Measurements from ENCODE around the gene GLO1.
A peak's percentile ranks its signal among the peaks of the same experiment; 100 is the strongest.

Gene GLO1

GRCh38 chr6:38673397-38674165 lies 29.4 kb downstream of the GLO1 start:
- DNase-seq, result no peak

DNA sequence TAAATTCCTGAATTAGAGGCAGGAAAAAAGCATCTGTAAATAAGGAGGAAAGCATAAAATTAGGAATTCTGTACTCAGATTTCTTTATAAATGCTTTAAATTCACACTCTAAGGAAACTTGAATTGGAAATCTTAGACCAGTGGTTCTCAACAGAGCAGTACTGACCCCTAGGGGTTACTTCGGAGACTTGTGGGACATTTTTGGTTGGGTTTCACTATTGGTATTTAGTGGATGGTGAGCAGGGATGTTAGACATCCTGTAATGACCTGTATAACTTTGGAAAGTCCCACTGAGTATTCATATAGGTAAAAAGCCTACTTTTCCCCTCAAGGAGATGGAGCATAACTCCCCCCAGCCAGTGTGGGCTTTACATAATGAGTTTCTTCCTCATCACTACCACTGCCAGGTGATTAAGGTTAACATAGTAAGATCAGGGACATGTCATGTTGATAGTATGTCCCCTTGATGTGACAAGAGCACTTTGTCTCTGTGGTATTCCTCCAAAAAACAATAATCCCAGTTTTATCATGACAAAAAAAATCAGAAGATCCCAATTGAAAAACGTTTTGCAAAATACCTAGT lies 31.0 kb downstream of the GLO1 start:
- peak in 1 of 58 donors; percentile 10 for DNase-seq

- DNase-seq, result no peak
Observed at GRCh38 chr6:38658418-38659167, 44.4 kb downstream of the GLO1 start.

DNA sequence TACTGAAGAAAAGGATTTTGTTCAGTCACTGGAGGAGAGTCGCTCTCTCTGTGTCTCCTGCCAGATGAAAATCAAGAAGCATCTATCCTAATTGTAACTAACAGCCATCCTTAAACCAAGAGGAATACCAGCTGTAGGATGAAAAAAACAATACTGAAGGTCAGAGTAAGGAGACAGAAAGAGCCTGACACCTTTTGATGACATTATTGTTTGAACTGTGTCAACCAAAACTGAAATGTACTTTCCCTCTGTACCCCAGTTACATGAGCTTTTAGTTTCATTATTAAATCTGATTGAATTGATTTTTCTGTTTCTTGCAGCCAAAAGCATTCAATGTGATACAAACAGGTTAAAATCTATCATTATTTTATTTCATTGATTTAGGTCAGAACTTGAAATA lies 46.0 kb downstream of the GLO1 start:
- DNase-seq, result no peak

DNA sequence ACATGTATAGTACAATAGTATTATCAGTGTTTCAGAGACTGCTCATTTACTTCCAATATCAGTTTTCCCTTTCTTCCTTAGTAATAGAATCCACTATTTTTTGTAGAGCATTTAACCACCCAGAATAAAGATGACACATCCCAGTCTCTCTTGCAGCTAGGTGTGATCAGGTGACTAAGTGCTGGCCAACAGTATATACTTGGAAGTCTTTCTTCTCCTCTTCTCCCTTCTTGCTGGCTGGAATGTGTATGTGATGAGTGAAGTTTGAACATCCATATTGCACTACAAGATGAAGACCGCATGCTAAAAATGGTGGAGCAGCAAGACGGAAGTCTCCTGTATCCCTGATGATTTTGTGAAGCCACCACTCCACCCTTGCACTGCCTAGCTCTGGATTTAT lies 48.7 kb downstream of the GLO1 start:
- no peak for DNase-seq

- no peak for DNase-seq
Observed at GRCh38 chr6:38651121-38651784, 51.7 kb downstream of the GLO1 start.

- DNase-seq, result no peak
Observed at GRCh38 chr6:38650207-38650752, 52.7 kb downstream of the GLO1 start.

GRCh38 chr6:38649744-38650143 lies 53.2 kb downstream of the GLO1 start:
- no peak for DNase-seq

- no peak for DNase-seq
Observed at GRCh38 chr6:38648629-38649028, 54.3 kb downstream of the GLO1 start.

GRCh38 chr6:38646166-38646878 lies 56.6 kb downstream of the GLO1 start:
- peak in 1 of 58 donors; percentile 27 for DNase-seq

DNA sequence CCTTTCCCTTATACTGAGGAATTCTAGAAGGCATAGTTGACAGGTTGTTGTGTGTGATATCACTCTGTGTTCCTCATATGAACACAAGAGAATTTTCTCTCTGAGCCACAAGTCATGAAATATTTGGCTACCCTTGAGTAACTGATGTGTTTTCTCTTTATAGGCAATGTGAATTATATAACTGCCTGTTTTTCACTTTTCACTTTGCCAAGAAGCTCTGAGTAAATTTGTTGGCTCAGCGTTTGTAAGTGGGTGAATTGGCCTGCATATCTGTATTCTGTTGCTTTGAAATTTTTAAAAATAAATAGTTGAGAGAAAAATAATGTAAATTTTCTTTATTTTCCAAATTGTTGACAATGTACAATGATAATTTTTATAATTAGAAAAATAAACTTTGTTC lies 58.0 kb downstream of the GLO1 start:
- peak in 2 of 58 donors; percentile 28 to 30 for DNase-seq

DNA sequence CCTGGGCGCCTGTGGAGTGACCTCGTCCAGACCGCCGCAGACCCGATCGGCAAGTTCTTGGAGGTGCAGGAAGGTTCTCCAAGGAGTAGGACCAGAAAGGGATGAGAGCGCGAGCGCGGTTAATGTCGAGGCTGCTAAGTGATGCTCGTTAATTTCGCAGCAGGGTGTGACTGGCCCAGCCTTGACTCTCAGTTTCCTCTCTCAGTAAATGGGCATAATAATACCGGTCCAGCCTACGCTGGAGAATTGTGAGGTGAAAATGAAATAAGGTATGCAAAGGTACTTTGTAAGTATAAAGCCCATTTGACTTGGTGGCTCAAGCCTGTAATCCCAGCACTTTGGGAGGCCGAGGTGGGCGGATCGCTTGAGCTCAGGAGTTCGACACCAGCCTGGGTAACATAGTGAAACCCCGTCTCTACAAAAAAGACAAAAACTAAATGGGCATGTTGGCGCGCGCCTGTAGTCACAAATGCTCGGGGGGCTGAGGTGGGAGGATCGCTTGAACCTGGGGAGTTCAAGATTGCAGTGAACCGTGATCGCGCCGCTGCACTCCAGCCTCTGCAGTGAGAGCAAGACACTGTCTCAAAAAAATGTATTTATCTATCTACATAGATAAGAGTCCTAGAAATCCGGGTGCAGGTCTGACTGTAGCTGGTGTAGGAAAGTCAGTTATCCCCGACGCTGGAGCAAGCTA lies 62.6 kb downstream of the GLO1 start:
- DNase-seq, result peak in 4 of 58 donors; percentile 5 to 33 (median 25)

GRCh38 chr6:38639498-38640215 lies 63.3 kb downstream of the GLO1 start, which contains the start of gene BTBD9:
TSS of gene BTBD9 (minus strand) at chr6:38639929.
- DNase-seq, result peak in 57 of 58 donors; percentile 59 to 94 (median 81)

- DNase-seq, result peak in 35 of 58 donors; percentile 18 to 81 (median 49)
Observed at GRCh38 chr6:38638941-38639497, 63.9 kb downstream of the GLO1 start.

GRCh38 chr6:38637756-38638155 lies 65.2 kb downstream of the GLO1 start:
- DNase-seq, result no peak

GRCh38 chr6:38636027-38636426 lies 66.9 kb downstream of the GLO1 start:
- DNase-seq, result no peak

GRCh38 chr6:38634518-38634917 lies 68.4 kb downstream of the GLO1 start:
- no peak for DNase-seq

- no peak for DNase-seq
Observed at GRCh38 chr6:38632490-38632889, 70.5 kb downstream of the GLO1 start.

- DNase-seq, result no peak
Observed at GRCh38 chr6:38631186-38631783, 71.7 kb downstream of the GLO1 start.

Data from anterior cingulate cortex (tissue), 58 donors.